ENCODE measurements around the gene CABP4.

Gene CABP4

DNA sequence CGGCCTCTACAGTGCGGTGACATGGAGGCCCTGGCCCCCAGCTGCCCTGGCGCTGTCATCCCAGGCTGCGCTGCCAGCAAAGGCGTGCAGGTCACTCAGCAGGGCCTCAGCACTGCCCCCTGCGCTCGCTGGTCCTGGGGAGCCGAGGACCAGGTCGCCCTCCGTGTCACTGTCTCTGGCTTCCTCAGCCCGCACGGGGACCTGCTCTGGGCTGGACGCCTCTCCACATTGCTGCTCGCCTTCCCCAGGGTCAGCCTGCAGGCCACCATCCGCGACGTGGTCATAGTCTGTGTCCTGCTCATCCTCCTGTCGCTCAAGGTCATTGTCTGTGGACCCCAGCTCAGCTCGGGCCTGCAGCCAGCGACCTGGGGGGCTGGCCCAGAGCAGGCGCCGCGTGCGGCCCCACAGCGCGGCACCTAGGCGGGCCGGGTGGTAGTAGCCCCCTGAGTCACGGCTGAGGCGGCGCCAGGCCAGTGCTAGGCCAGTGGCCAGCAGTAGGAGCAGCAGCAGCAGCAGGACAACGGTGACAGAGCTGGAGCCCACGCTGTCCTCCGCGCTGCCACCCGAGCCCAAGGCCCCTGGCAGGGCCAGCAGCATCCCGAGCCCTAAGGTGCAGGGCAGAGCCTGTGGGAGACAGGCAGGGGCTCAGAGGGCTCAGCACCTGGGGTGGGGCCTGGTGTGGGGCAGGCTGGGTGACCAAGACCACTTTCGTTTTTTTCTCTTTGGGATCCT is 19.3 kb upstream of the CABP4 start:
- no peak for FAIRE-seq

DNA sequence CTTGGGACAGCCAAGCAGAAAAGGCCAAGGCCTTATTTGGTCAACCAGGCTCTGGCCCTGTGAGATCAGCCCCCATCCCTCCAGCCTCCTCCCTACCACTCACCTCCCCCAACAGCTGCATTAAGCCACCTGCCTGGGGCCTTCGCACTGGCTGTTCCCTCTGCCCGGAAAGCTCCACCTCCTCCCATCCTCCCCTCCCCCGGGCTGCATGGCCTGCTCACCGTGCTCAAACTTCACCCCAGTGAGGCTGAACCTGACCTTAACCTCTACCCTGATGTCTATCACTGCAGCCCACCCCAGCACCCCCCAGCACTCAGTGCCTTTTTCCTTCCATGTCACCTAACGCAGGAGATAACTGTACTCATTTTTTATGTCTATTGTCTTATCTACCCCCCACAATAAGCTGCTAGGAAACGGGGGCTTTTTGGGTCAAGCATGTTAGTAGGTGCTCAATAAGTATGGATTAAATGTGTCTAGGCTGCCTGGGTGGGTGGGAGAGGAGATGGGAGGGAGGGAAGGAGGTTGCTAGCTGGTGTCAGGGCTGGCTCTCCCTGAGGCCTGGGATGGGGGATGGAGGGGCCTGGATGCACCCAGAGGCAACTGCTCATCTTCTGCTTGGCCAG is 18.6 kb upstream of the CABP4 start:
- FAIRE-seq: no peak

DNA sequence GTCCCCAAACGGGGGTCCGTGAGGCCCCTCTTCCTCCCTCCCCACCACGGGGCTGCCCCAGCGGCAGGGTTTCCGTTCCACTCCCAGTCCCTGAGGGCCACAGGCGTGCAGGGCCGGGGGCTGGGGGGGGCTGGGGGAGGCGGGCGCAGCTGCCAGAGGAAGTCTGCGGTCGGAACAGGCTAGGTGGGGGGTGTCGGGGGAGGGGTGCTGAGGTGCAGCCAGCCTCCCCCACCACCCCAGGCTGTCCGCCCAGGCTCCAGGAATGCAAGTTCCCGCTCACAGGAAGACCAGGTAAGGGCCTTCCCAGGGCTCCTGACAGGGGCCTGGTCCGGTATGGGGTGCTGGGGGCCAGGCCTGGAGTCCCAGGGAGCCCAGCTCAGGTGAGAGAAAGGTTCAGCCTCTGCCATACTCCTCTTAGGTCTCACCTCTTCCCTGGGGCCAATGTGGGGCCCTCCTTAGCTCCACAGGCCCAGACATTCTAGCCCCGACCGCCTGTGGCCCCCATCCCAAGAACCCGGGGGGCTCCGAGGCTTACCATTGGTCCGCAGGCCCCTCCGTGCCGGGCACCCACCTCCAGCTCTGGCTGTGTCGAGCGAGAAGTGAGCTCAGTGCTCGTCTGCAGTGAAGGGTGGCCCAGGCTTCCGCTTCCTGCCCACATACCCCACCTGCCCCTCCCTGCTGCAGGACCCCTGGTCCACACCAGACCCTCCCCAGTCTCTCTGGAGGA is 17.9 kb upstream of the CABP4 start, which contains the start of gene PTPRCAP:
PTPRCAP (minus strand) TSS at position 601 of the 727 bp plus-strand sequence; CDS start at position 538, 63 bp downstream.
- no peak for FAIRE-seq

DNA sequence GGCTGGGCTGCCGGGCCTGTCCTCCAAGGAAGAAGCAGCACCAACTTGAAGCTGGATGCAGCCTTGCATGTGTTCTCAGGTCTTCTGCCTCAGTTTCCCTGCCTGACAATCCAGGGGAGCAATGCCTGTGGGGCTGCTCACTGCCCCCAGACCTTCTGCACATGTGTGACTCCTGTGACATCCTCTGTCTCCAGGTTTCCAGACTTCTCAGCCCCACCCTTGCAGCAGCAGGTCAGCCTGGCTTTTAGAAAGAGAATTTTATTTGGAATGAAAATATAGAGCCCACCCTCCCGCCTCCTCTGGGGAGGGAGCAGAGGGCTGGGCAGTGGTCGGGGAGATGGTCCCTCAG is 17.4 kb upstream of the CABP4 start:
- no peak for FAIRE-seq

DNA sequence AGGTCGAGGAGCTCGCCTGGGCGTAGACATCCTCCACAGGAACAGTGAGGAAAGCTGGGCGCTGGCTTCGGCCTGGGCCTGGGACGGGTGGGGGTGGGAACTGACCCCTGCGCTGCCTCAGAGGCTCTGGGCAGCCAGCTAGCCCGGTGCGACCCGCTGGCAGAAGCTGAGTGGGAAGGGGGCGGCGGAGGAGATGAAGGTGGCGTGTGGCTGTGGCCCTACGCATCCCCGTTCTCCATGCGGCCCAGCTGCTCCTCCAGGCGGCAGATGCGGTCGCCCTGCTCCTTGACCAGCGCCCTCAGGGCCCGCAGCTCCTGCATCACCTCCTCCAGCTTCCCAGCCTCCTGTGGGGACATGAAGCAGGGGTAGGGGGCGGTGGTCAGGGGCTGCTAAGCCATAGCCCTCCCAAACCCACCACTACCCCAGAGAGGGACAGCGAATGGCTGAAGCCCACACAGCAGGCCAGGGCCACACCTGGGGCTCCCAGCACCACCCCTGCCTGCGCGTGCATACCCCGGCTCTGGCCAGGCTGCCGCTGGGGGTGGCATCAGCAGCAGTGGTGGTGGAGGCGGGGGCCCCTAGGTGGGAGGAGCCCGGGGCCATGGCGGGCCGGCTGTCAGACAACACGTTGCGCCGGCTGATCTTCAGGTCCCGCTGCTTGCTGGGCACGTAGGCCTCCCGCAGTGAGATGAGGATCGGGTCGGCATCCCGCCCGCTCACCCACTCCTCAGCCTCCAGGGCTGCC is 16.8 kb upstream of the CABP4 start:
- no peak for FAIRE-seq

DNA sequence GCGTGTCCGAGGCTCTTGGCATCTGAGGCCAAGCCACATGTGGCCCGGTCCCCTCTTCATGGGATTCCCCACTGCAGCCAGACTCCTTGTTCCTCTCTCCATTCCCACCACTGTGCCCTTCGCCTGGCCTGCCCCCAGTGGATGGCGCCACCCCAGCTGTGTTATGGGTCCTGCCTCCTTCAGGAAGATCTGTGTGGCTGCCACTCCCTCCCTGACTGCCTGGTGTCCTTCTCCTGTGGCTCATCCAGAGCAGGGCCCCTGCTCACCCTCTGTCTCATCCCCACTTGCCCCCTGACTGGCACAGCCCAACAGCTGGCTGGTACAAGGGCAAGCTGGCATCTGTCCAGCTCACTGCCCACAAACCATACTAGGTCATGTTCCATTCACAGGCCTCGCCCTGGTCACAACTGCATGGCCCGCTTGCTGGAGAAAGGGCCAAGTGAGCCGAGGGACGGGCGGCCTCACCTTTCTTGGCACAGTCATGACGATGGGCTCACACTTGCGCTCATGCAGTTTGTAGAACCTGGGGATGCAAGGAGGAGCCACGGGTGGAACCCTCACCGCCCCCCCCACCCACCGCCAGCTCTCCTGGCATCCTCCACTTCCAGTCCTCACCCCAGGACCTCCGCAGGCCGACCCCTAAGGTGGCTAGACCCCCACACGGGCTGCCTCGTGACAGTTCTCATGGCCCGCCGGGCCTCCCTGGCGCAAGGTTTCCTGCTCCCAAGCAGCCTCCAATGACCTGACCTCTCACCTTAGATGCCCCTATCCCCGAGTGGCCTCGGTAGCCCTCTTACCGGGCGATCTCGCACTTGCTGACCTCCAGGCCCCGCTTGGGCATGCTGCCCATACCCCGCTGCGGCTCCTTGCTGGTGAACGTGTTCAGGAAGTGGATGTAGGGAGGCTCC is 15.6 kb upstream of the CABP4 start:
- FAIRE-seq: no peak

DNA sequence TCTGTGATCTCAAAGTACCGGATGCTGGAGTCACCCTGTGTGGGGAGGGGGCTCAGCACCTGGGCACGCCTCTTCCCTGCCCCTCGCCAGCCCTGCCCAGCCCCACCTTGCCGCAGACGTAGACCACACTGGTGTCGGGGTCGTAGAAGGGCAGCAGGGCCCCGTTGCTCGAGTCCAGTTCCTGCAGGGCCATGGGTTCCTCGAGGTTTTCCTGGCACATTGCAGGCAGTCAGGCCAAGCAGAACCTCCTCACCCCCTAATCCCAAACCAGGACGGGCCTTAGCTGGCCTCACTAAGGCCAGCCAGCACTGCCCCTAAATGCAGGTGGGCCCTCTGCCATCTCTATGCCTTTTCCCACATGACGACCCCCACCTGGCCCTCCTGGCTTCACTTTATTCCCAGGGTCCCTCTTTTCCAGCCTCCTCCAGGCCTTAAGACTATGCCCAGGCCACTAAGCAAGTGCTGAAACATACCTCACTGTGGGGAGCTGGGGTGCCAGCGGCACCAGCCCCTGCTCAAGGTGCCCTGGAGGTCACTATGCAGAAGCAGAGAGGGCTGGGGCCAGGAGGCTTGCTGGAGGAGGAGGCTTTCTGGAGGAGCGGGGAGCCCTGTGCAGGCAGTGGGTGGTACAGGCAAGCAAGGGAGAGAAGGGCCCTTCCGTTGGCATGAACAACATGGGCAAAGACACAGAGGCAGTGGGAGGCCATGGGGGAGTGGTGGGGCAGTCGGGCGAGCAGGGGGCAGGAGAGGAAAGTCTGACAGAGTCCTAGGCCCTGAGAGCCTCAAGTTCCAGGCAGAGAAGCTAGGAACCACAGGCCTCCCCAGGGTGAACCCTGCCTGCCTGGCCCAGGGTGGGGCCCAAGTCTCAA is 14.7 kb upstream of the CABP4 start:
- FAIRE-seq: no peak

DNA sequence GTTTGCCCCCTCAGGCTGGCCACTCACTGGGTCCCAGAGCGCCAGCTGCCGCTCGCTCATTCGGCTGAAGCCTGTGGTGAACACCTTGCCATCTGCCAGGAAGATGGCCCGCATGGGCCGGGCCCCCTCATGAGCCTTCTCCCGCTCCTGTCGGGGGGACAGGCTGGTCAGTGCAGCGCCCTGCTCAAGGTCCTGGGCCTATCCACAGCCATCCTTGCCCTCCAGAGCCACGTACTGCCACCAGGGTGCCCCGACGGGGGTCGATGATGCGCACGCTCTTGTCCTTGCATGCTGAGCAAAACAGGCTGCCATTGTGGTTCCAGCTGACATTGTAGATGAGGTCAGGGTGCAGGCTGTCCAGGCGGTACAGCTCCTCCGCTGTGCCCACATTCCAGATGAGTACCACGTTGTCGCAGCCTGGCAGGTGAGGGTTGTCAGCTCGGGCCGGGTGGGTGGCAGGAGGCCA is 14.0 kb upstream of the CABP4 start:
- no peak for FAIRE-seq

DNA sequence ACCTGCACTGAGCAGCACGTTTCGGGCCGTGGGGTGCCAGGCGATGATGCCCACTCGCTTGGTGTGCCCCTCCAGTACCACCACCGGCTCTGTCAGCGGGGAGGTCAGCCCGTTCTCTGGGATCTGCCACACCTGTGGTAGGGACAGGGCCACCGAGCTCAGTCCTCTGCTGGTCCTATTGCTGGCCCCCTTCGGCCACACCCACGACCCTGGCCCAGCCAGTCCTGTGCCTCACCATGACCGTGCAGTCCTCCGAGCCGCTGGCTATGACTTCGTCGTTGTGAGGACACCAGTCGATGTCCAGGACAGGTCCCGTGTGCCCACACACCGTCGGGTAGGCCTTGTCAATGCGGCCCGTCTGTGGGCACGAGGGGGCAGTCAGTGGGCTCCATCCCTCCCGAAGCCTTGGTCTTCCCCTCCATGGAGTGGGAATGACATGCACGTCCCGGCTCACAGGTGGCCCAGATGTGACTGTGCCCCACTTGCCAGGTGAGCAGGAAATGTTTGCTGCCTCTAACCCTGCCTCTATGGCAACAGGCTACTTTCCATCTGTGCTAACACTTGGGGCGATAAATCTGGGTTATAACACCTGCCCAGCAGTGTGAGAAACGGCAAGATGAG is 13.3 kb upstream of the CABP4 start:
- FAIRE-seq: no peak

DNA sequence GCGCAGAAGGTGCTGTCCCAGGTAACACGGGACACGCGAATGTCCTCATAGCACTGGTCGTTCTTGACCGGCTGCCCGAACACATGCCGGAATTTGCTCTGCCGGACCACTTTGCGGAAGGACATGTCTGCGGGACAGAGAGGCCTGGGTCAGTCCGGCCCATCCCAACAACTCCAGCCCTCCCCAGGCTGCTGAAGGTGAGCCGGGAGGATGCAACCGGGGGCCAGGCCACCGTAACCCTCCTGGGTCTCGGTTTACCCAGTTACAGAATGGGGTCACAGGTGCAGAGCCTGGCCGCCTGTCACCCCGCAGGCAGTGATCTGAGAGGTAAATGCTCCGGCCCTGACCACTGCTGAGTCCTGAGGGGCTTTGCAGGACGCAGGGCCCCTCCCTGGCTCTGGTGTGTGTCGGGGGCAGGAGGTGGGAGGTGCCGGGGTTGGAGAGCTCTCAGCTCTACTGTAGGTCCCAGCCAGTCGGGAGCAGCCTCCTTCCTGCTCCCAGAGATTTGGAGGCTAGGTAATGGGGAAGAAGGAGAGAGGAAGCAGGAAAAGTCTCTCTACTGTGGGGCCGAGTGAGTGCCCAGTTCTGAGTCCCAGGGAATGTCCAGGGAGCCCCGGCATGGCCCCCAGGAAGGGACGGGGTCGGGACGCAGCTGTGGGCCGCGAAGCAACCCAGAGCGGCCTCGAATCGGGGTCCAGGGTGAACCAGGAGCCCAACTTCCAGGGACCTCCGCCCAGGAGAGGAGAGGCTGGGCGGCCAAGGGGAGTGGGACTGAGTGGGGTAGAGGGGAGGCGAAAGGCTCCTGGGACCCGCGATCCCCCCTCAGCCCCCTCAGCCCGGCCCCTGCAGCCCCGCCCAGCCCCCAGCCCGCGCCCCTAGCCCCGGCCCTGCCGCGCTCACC is 12.4 kb upstream of the CABP4 start:
- FAIRE-seq: no peak

DNA sequence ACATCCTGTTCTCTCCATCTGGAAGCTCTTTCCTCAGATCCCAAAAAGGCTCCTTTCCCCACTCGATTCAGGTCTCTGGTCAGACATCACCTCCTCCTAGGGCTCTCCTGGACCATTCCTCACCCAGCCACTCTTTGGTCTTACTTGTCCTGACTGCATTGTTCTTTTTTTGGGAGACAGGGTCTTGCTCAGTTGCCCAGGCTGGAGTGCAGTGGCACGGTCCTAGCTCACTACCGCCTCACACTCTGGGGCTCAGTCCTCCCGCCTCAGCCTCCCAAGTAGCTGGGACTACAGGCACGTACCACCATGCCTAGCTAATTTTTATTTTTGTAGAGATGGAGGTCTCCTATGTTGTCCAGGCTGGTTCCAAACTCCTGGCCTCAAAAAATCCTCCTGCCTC is 9.6 kb upstream of the CABP4 start:
- no peak for FAIRE-seq

DNA sequence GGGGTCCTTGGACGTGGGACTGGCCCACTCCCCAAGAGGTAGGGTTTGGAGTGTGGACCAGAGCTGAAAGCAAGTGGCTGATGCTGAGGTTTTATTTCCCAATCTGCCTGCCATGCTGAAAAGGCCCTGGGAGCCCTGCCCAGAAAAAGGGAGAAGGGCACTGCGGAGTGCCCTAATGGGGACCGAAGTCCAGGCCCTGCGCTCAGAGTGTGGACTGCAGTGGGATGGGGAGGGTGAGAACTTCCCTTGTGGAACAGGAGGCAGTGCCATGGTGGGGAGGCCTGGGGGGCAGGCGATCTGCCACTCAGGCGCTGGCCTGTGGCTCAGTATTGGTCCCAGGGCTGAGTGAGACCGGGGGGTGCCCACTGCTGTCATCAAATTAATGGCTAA is 6.9 kb upstream of the CABP4 start:
- FAIRE-seq: no peak

DNA sequence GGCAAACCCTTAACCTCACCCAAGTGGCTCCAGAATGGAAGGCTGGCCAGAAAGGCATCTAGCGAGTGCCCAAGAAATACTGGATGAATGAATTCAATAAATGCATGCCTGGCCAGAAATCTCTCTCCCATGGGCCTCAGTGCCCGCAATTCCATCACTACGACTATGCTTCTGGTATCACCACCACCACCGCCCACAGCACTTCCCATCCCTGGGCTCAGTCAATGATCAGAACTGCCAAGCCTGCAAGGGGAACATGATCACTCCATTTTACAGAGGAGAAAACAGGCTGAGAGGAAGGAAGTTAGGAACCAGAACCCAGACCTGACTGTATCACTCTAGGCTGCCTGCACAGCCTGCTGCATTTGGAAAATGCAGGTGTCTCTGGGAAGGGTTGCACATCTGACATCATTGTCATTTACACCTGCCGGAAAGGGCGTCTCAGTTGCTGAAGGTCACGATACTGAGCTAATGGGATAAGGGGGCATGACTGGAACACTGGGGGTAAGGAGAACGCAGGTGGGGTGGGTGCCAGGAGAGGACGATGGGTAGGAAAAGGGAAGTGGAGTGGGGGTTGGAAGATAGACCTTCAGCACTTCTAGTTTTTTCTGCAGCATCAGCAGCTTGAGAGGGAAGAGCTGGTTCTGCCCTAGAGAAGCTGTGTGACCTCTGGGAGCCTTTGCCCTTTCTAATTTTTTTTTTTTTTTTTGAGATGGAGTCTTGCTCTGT is 5.9 kb upstream of the CABP4 start:
- no peak for FAIRE-seq

DNA sequence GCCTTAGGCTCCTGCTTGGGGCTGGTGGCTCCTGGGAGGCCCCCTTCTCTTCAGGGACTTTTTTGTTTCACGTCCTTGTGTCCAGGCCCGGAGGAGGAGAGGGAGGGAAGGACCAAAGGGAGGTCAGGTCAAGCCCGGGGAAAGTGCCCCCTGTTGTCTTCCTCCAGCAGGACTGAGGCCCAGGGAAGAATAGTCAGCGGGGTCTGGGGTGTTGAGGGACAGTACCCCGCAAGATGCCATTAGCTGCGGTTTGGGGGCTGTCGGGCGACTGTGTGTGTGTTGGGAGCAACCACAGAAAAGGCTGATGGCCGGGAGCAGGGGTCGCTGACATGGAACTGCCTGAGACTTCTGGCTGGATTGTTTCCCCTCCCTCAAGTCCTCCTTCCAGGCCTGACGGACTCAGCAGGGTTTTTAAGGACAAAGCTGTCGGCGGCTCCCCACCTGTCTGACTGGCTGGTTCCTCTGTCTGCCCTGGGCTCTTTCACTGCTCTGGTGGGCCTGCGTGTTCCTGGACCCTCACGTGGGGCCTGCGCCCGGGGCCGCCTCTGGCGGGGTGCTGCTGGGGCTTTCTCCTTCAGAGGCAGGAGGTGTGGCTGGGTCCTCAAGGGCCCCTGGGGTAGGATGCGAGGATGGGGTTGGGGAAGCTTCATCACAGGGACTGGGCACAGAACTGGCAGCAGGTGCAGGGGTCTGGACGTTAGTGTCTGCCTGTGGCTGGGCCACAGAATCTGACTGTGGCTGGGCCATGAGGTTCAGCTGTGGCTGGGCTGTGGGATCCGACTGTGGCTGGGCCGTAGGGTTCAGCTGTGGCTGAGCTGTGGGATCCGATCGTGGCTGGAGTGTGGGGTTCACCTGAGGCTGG is 4.1 kb upstream of the CABP4 start:
- FAIRE-seq: no peak

DNA sequence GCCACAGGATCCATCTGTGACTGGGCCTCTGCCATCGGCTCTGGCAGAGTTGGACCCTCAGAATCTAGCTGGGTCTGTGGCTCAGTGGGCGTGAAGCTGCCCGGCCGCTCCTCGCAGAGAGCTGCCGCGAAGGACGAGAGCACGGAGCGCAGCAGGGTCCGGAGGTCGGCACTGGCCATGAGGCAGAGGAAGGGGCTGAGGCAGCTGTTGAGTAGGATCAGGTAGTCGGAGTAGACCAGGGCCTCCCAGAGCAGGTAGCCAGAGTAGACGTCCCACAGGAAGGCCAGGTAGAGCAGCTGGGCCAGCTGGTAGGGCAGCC is 3.5 kb upstream of the CABP4 start:
- FAIRE-seq: no peak

DNA sequence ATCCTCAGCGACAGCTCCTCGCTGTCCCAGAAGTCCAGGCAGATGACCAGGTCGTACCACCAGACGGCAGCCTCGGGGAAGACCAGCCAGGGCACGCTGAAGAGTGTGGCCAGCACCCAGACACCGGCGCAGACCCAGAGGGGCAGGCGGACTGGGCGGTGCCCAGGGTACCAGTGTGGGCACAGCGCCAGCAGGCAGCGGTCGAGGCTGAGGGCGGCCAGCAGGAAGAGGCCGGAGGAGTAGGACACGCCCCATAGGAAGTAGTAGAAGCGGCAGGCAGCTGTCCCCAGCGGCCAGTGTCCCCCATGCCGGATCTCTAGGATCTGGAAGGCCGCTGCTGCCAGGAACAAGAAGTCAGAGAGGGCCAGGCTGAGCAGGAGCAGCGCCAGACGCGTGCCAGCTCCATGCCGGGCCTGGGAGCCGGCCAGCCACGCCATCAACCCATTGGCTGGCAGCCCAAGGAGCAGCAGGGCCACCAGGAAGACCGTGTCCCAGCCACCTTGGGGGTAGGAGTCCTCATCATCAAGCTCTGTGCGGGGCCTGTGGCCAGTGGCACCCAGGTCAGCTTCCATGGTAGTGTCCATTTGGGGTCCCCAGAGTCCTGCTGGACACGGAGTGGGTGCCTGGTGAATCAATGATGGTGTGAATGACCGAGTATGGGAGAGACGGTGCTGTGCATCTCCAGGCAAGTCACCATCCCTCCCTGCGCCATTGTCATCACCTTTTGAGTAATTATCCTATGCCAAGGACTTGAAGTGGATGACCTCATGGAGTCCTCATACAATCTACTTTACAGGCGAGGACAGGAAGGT is 2.8 kb upstream of the CABP4 start, which contains the start of gene GPR152:
GPR152 (minus strand) TSS at position 589 of the 812 bp plus-strand sequence; CDS start at position 584, 5 bp downstream.
- FAIRE-seq: no peak
